Measurements from ENCODE around the gene GLT1D1.

GRCh38 chr12:128813392-128813791 lies 39.9 kb upstream of the GLT1D1 start:
- no peak for TF ChIP-seq CTCF (IDR thresholded peaks at IDR 0.05 in 8 of 11, conservative IDR thresholded peaks at IDR 0.05 in 3 of 11)
- no peak for TF ChIP-seq POLR2A (IDR thresholded peaks at IDR 0.05)
- TF ChIP-seq POLR2AphosphoS5 (IDR thresholded peaks at IDR 0.05): no peak

Measured in spleen (tissue), 7 donors.